GM23248 (cell line): ENCODE results near the gene HSD11B1L.

Source experiments
- EZH2 ChIP-seq: fragments of 200-600 bp; sonication (generic); IDR thresholded peaks from 2 replicates; pipeline ENCODE4 v1.6.1; 2018; ENCODE audit warnings: antibody characterized with exemption, mild to moderate bottlenecking; ENCODE audit not compliant: insufficient read depth, poor library complexity, severe bottlenecking
- EZH2phosphoT487 ChIP-seq: fragments of 200-600 bp; sonication (generic); IDR thresholded peaks from 2 replicates; pipeline ENCODE4 v1.6.1; 2018; ENCODE audit warnings: antibody characterized with exemption, moderate library complexity, mild to moderate bottlenecking, low read depth; ENCODE audit not compliant: insufficient read depth

DNA sequence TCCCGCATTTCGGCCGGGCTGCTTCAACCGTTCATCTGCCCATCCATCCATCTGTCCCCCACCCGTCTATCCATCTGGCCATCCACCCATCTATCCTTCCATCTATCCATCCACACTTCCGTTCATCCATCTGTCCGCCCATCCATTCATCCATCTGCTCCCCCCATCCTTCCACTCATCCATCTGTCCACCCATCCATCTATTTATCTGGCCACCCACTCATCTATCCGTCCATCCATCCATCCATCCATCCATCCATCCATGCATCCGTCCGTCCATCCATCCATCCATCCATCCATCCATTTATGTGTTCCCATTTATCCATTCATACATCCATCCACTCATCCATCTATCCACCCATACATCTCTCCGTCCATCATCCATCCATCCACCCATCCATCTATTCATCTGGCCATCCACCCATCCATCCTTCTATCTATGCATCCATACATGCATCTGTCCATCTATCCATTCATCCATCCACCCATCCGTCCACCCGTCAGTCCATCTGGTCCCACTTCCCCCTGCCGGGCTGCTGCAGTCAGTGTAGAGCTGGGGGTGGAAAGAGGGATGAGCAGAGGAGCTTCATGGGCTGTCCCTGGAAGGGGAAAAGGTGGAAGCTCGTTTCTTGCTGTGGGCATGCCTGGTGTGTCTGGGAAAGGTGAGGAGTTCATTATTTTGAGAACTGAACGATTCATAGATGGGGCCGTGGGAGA lies 722 bp downstream of the HSD11B1L start:
- TF ChIP-seq EZH2 = no peak
- no peak for TF ChIP-seq EZH2phosphoT487
